ENCODE results near the gene FTCDNL1. TPM values are rescaled to one million over a fixed set of nuclear protein-coding genes. Genes with fewer than 3 reads are reported as not detected.

The FTCDNL1 gene
- total and polyA plus RNA-seq, 3 donors from 2014 or later, result 1.5 to 9.7 (median 9.7) TPM

- Histone ChIP-seq H3K4me3 (no peak overlapping the region), H3K27me3 (no peaks in the 10 kb centered on the region), H3K9me3 (no peaks in the 10 kb centered on the region), H3K4me1 (no peaks in the 10 kb centered on the region), H3K27ac (no peak overlapping the region), H3K36me3 (ENCODE audit: low read depth, missing control alignments) (no peaks in the 10 kb centered on the region)
- no peak for TF ChIP-seq POLR2A (IDR thresholded peaks at IDR 0.05)
- no peak for TF ChIP-seq CTCF (IDR thresholded peaks at IDR 0.05)
- intact Hi-C loops (cut with DNase I; ENCODE audit: low total_unique reads), result no loop called here
- WGBS, 2 donors, result 84 to 89% methylated on average over 11 of the region's 11 CpGs
- DNase-seq, result no peak
These were observed 2.4 kb downstream of the FTCDNL1 start for GRCh38 chr2:199848389-199849130.

GRCh38 chr2:199847181-199847864, 3.7 kb downstream of the FTCDNL1 start:
- no peak overlapping the region for H3K27ac ChIP-seq
- no peak overlapping the region for H3K4me3 ChIP-seq
- no peaks in the 10 kb centered on the region for H3K9me3 ChIP-seq
- DNase-seq, result no peak
- no peak for TF ChIP-seq POLR2A (IDR thresholded peaks at IDR 0.05)
- no peak for TF ChIP-seq CTCF (IDR thresholded peaks at IDR 0.05)
- WGBS, 2 donors, result 43 to 74% methylated on average over 2 of the region's 2 CpGs
- H3K36me3 ChIP-seq (ENCODE audit: low read depth, missing control alignments), result no peaks in the 10 kb centered on the region
- H3K27me3 ChIP-seq, result no peaks in the 10 kb centered on the region
- H3K4me1 ChIP-seq, result no peaks in the 10 kb centered on the region
- intact Hi-C loops (cut with DNase I; ENCODE audit: low total_unique reads), result no loop called here

- H3K27ac ChIP-seq, result no peak overlapping the region
- no peak for DNase-seq
- H3K4me3 ChIP-seq, result no peak overlapping the region
- no peaks in the 10 kb centered on the region for H3K27me3 ChIP-seq
- TF ChIP-seq POLR2A (IDR thresholded peaks at IDR 0.05) (no peak), CTCF (IDR thresholded peaks at IDR 0.05) (no peak)
- WGBS, 2 donors, result 60 to 73% methylated on average over 3 of the region's 3 CpGs
- no peaks in the 10 kb centered on the region for H3K36me3 ChIP-seq (ENCODE audit: low read depth, missing control alignments)
- no peaks in the 10 kb centered on the region for H3K4me1 ChIP-seq
- intact Hi-C loops (cut with DNase I; ENCODE audit: low total_unique reads), result no loop called here
- no peaks in the 10 kb centered on the region for H3K9me3 ChIP-seq
These were observed 8.2 kb downstream of the FTCDNL1 start for GRCh38 chr2:199842631-199843395.

- no peak for TF ChIP-seq POLR2A (IDR thresholded peaks at IDR 0.05)
- no peak for TF ChIP-seq CTCF (IDR thresholded peaks at IDR 0.05)
- no peak overlapping the region for H3K4me3 ChIP-seq
- 95 to 100% methylated on average over 1 of the region's 1 CpG for WGBS, 2 donors
- H3K27ac ChIP-seq, result no peak overlapping the region
- H3K4me1 ChIP-seq, result no peaks in the 10 kb centered on the region
- H3K9me3 ChIP-seq, result no peaks in the 10 kb centered on the region
- H3K36me3 ChIP-seq (ENCODE audit: low read depth, missing control alignments), result no peaks in the 10 kb centered on the region
- H3K27me3 ChIP-seq, result no peaks in the 10 kb centered on the region
- intact Hi-C loops (cut with DNase I; ENCODE audit: low total_unique reads), result no loop called here
- no peak for DNase-seq
These were observed 9.6 kb downstream of the FTCDNL1 start for GRCh38 chr2:199841409-199841808.
